Left ventricle myocardium inferior (tissue), 1 donor: ENCODE data around the gene ATG9B. TPM values are rescaled to one million over a fixed set of nuclear protein-coding genes. Genes with fewer than 3 reads are reported as not detected.

ENCODE experiments used
- DNase-seq: peaks from one replicate; pipeline ENCODE4 v3.0.0-alpha.2; 2020
- H3K27ac ChIP-seq: fragments of 200-600 bp; replicated peaks from 2 replicates; pipeline ENCODE4 v1.8.0; 2021
- H3K27me3 ChIP-seq: fragments of 200-600 bp; 2 replicates; pipeline ENCODE4 v1.8.0; 2021; ENCODE audit warnings: low read depth
- H3K36me3 ChIP-seq: fragments of 200-600 bp; 2 replicates; pipeline ENCODE4 v1.8.0; 2021
- H3K4me1 ChIP-seq: fragments of 200-600 bp; 2 replicates; pipeline ENCODE4 v1.8.0; 2021
- H3K4me3 ChIP-seq: fragments of 200-600 bp; 2 replicates; pipeline ENCODE4 v1.8.0; 2021; ENCODE audit warnings: mild to moderate bottlenecking, moderate library complexity
- H3K9me3 ChIP-seq: fragments of 200-600 bp; replicated peaks from 2 replicates; pipeline ENCODE4 v1.8.0; 2021
- CTCF ChIP-seq: fragments of 200-600 bp; IDR thresholded peaks from 2 replicates; pipeline ENCODE4 v1.8.0; 2021; ENCODE audit warnings: antibody characterized with exemption, mild to moderate bottlenecking, borderline replicate concordance
- intact Hi-C: fragments of 100-400 bp; cut with micrococcal nuclease; formaldehyde crosslinking; loops from one replicate; pipeline ENCODE4 v1.11.0; 2022
- total RNA-seq: library from RNA; stranded (reverse); fragmentation: NEBNext Ultra II Directional; extraction: Animal tissue kit (Norgen Biotek cat#: 25700); gene quantifications from one replicate; pipeline ENCODE4 v1.2.1, GENCODE V29; 2021
- donor health status: DM: no; HTN: yes; CAD: no; lungs with severe emphysema.

Gene ATG9B
- total RNA-seq, 1 donor from 2014 or later: not detected

DNA sequence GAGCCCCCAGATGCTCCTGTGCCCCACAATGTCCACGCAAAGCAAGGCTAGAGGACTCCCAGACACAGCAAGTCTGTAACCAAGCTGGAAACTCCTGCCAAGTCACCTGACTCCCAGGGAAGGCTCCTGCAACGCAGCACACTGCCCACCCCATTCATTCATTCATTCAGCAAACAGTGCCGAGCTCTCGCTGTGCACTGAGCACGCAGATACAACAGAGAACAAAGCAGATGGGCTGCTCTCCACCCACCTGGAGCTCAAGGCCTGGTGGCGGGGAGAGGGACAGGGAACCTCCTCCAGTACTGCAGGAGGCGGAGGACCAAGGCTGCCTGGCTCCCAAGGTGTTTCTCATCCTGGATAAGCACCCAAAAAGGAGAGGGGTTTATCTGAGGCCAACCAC lies 54.8 kb downstream of the ATG9B start:
- TF ChIP-seq CTCF: no peak
- intact Hi-C loops: no loop called here
- H3K4me3 ChIP-seq: no peak overlapping the region
- no peaks in the 10 kb centered on the region for H3K9me3 ChIP-seq
- H3K27me3 ChIP-seq: peaks cover 69% of the 10 kb centered on the region
- peak overlapping the region; percentile 96 for H3K27ac ChIP-seq
- peaks cover 97% of the 10 kb centered on the region for H3K4me1 ChIP-seq
- H3K36me3 ChIP-seq: no peaks in the 10 kb centered on the region
- no peak for DNase-seq

GRCh38 chr7:150968734-150969372 lies 55.4 kb downstream of the ATG9B start:
- peaks cover 97% of the 10 kb centered on the region for H3K4me1 ChIP-seq
- no peaks in the 10 kb centered on the region for H3K36me3 ChIP-seq
- no peaks in the 10 kb centered on the region for H3K9me3 ChIP-seq
- intact Hi-C loops: no loop called here
- peak overlapping the region; percentile 96 for H3K27ac ChIP-seq
- peaks cover 67% of the 10 kb centered on the region for H3K27me3 ChIP-seq
- no peak for DNase-seq
- peak overlapping the region; percentile 21 for H3K4me3 ChIP-seq
- TF ChIP-seq CTCF: no peak

- H3K4me1 ChIP-seq: peaks cover 97% of the 10 kb centered on the region
These were observed 56.1 kb downstream of the ATG9B start for GRCh38 chr7:150968056-150968733.

GRCh38 chr7:150967349-150967748 lies 56.9 kb downstream of the ATG9B start:
- no peak for DNase-seq
- H3K27ac ChIP-seq: peak overlapping the region; percentile 96
- no peaks in the 10 kb centered on the region for H3K36me3 ChIP-seq
- H3K4me1 ChIP-seq: peaks cover 97% of the 10 kb centered on the region
- H3K27me3 ChIP-seq: peaks cover 75% of the 10 kb centered on the region
- peak overlapping the region; percentile 4 for H3K4me3 ChIP-seq
- no peak for TF ChIP-seq CTCF
- no peaks in the 10 kb centered on the region for H3K9me3 ChIP-seq
- intact Hi-C loops: no loop called here

More at GRCh38 chr7:150968056-150968733, 56.1 kb downstream of the ATG9B start:
- Histone ChIP-seq H3K27me3 (peaks cover 66% of the 10 kb centered on the region), H3K36me3 (no peaks in the 10 kb centered on the region), H3K9me3 (no peaks in the 10 kb centered on the region), H3K4me3 (peak overlapping the region; percentile 21), H3K27ac (peak overlapping the region; percentile 96)
- DNase-seq: peak; percentile 57
- TF ChIP-seq CTCF: no peak
- intact Hi-C loops: no loop called here

GRCh38 chr7:150966002-150966401 lies 58.3 kb downstream of the ATG9B start:
- TF ChIP-seq CTCF: peak; percentile 55
- Histone ChIP-seq H3K4me1 (peaks cover 97% of the 10 kb centered on the region), H3K4me3 (peak overlapping the region; percentile 48), H3K36me3 (no peaks in the 10 kb centered on the region), H3K27me3 (peaks cover 76% of the 10 kb centered on the region), H3K27ac (peak overlapping the region; percentile 96), H3K9me3 (no peaks in the 10 kb centered on the region)
- peak; percentile 17 for DNase-seq
- intact Hi-C loops: no loop called here
